ENCODE data around the gene SLC34A3. TPM values are rescaled to one million over a fixed set of nuclear protein-coding genes. Genes with fewer than 3 reads are reported as not detected.
A peak's percentile ranks its signal among the peaks of the same experiment; 100 is the strongest.

Gene SLC34A3
- total RNA-seq, 1 donor from 2014 or later, result not detected

- DNase-seq (ENCODE audit: low spot score), result no peak
- Mint-ChIP-seq H3K4me3 (ENCODE audit: unreplicated experiment) (peak overlapping the region; percentile 7), H3K36me3 (ENCODE audit: low read depth, unreplicated experiment) (peaks cover 11% of the 10 kb centered on the region), H3K27ac (ENCODE audit: unreplicated experiment) (no peak overlapping the region), H3K9me3 (ENCODE audit: unreplicated experiment) (no peaks in the 10 kb centered on the region), H3K27me3 (ENCODE audit: unreplicated experiment) (peaks cover 6% of the 10 kb centered on the region), H3K4me1 (ENCODE audit: unreplicated experiment) (peaks cover 11% of the 10 kb centered on the region)
- no peak for TF ChIP-seq CTCF (IDR thresholded peaks at IDR 0.05; ENCODE audit: unreplicated experiment)
Measured at GRCh38 chr9:137184881-137185660, 45.6 kb upstream of the SLC34A3 start.

- H3K27ac Mint-ChIP-seq (ENCODE audit: unreplicated experiment), result no peak overlapping the region
- H3K4me3 Mint-ChIP-seq (ENCODE audit: unreplicated experiment), result no peak overlapping the region
- no peak for DNase-seq (ENCODE audit: low spot score)
- no peaks in the 10 kb centered on the region for H3K9me3 Mint-ChIP-seq (ENCODE audit: unreplicated experiment)
- H3K27me3 Mint-ChIP-seq (ENCODE audit: unreplicated experiment), result peaks cover 7% of the 10 kb centered on the region
- H3K4me1 Mint-ChIP-seq (ENCODE audit: unreplicated experiment), result peaks cover 11% of the 10 kb centered on the region
- no peak for TF ChIP-seq CTCF (IDR thresholded peaks at IDR 0.05; ENCODE audit: unreplicated experiment)
- peaks cover 11% of the 10 kb centered on the region for H3K36me3 Mint-ChIP-seq (ENCODE audit: low read depth, unreplicated experiment)
Measured at GRCh38 chr9:137185921-137186320, 44.8 kb upstream of the SLC34A3 start.

- Mint-ChIP-seq H3K27me3 (ENCODE audit: unreplicated experiment) (peaks cover 7% of the 10 kb centered on the region), H3K4me3 (ENCODE audit: unreplicated experiment) (peak overlapping the region; percentile 94), H3K9me3 (ENCODE audit: unreplicated experiment) (no peaks in the 10 kb centered on the region), H3K4me1 (ENCODE audit: unreplicated experiment) (peaks cover 11% of the 10 kb centered on the region), H3K27ac (ENCODE audit: unreplicated experiment) (peak overlapping the region; percentile 38), H3K36me3 (ENCODE audit: low read depth, unreplicated experiment) (peaks cover 11% of the 10 kb centered on the region)
- DNase-seq (ENCODE audit: low spot score), result no peak
- no peak for TF ChIP-seq CTCF (IDR thresholded peaks at IDR 0.05; ENCODE audit: unreplicated experiment)
Measured at GRCh38 chr9:137186385-137186784, 44.3 kb upstream of the SLC34A3 start.

- Mint-ChIP-seq H3K4me3 (ENCODE audit: unreplicated experiment) (peak overlapping the region; percentile 94), H3K27me3 (ENCODE audit: unreplicated experiment) (peaks cover 8% of the 10 kb centered on the region), H3K9me3 (ENCODE audit: unreplicated experiment) (no peaks in the 10 kb centered on the region), H3K36me3 (ENCODE audit: low read depth, unreplicated experiment) (peaks cover 7% of the 10 kb centered on the region), H3K4me1 (ENCODE audit: unreplicated experiment) (peaks cover 11% of the 10 kb centered on the region), H3K27ac (ENCODE audit: unreplicated experiment) (peak overlapping the region; percentile 30)
- DNase-seq (ENCODE audit: low spot score), result no peak
- no peak for TF ChIP-seq CTCF (IDR thresholded peaks at IDR 0.05; ENCODE audit: unreplicated experiment)
Measured at GRCh38 chr9:137187386-137187785, 43.3 kb upstream of the SLC34A3 start.

GRCh38 chr9:137188086-137188489, 42.6 kb upstream of the SLC34A3 start:
- Mint-ChIP-seq H3K27ac (ENCODE audit: unreplicated experiment) (no peak overlapping the region), H3K9me3 (ENCODE audit: unreplicated experiment) (no peaks in the 10 kb centered on the region), H3K27me3 (ENCODE audit: unreplicated experiment) (peaks cover 9% of the 10 kb centered on the region), H3K36me3 (ENCODE audit: low read depth, unreplicated experiment) (peaks cover 7% of the 10 kb centered on the region), H3K4me3 (ENCODE audit: unreplicated experiment) (peak overlapping the region; percentile 94), H3K4me1 (ENCODE audit: unreplicated experiment) (peaks cover 11% of the 10 kb centered on the region)
- no peak for TF ChIP-seq CTCF (IDR thresholded peaks at IDR 0.05; ENCODE audit: unreplicated experiment)
- DNase-seq (ENCODE audit: low spot score), result no peak

Measured in endothelial cell (in vitro differentiated cells).